Measurements from ENCODE around the gene TRIP4.

DNA sequence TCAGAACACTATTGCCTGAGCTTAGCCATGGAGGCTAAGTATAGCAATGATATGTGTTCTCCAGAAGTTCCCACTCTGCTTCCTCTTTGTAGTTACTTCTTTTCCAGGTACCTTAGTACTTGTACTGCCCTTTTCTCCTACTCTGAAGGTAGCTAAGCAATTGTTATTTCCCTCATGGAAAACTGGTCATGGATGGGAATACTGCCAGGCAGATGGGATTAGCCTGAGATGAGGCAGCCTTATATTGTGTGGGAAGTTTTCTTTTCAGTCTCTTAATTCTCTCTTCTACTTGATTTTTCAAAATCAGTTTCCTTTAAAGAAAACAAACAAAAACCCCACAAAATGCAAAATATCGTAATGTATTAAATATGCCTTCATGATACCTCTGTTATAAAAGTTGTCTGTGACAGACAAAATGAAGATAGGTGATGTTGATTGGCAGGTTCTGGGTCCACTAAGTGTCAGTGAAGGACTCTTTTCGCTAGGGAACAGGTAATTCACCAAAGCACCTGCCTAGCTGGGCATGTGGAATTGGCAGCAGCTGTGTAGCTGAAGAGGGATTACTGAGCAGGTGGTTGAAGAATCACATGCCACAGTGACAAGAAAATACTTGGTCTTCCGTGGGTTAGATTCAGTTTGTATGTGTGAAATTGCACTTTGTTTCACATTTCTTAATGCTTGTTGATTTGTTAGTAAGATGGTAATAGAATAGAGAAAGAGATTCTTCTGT lies 76.8 kb downstream of the TRIP4 start:
- TF ChIP-seq ZC3H4 (CRISPR knock-in tag; IDR thresholded peaks at IDR 0.05; ENCODE audit: borderline replicate concordance) (no peak), GATA2 (CRISPR knock-in tag; IDR thresholded peaks at IDR 0.05) (no peak), EZH2 (IDR thresholded peaks at IDR 0.05; ENCODE audit: borderline replicate concordance, low read depth, low read length) (no peak), NFXL1 (CRISPR knock-in tag; IDR thresholded peaks at IDR 0.05) (no peak), ZNF124 (CRISPR knock-in tag; IDR thresholded peaks at IDR 0.05) (no peak), EP300 (IDR thresholded peaks at IDR 0.05; ENCODE audit: low read length) (no peak), CBX1 (IDR thresholded peaks at IDR 0.05; ENCODE audit: low read depth) (no peak), ZNF143 (CRISPR knock-in tag; IDR thresholded peaks at IDR 0.05) (no peak), TCFL5 (CRISPR knock-in tag; conservative IDR thresholded peaks at IDR 0.05) (no peak), POLR2AphosphoS5 (IDR thresholded peaks at IDR 0.05; ENCODE audit: control insufficient read depth, insufficient read depth, low read depth, low read length) (no peak)
- TF ChIP-seq, protein P1, sequence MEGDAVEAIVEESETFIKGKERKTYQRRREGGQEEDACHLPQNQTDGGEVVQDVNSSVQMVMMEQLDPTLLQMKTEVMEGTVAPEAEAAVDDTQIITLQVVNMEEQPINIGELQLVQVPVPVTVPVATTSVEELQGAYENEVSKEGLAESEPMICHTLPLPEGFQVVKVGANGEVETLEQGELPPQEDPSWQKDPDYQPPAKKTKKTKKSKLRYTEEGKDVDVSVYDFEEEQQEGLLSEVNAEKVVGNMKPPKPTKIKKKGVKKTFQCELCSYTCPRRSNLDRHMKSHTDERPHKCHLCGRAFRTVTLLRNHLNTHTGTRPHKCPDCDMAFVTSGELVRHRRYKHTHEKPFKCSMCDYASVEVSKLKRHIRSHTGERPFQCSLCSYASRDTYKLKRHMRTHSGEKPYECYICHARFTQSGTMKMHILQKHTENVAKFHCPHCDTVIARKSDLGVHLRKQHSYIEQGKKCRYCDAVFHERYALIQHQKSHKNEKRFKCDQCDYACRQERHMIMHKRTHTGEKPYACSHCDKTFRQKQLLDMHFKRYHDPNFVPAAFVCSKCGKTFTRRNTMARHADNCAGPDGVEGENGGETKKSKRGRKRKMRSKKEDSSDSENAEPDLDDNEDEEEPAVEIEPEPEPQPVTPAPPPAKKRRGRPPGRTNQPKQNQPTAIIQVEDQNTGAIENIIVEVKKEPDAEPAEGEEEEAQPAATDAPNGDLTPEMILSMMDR (IDR thresholded peaks at IDR 0.05 in 2 of 3, conservative IDR thresholded peaks at IDR 0.05 in 1 of 3; ENCODE audit: insufficient read depth in 2 of 3, low read depth in 1 of 3, low read length in 3 of 3), result no peak
- TF ChIP-seq, protein P2, sequence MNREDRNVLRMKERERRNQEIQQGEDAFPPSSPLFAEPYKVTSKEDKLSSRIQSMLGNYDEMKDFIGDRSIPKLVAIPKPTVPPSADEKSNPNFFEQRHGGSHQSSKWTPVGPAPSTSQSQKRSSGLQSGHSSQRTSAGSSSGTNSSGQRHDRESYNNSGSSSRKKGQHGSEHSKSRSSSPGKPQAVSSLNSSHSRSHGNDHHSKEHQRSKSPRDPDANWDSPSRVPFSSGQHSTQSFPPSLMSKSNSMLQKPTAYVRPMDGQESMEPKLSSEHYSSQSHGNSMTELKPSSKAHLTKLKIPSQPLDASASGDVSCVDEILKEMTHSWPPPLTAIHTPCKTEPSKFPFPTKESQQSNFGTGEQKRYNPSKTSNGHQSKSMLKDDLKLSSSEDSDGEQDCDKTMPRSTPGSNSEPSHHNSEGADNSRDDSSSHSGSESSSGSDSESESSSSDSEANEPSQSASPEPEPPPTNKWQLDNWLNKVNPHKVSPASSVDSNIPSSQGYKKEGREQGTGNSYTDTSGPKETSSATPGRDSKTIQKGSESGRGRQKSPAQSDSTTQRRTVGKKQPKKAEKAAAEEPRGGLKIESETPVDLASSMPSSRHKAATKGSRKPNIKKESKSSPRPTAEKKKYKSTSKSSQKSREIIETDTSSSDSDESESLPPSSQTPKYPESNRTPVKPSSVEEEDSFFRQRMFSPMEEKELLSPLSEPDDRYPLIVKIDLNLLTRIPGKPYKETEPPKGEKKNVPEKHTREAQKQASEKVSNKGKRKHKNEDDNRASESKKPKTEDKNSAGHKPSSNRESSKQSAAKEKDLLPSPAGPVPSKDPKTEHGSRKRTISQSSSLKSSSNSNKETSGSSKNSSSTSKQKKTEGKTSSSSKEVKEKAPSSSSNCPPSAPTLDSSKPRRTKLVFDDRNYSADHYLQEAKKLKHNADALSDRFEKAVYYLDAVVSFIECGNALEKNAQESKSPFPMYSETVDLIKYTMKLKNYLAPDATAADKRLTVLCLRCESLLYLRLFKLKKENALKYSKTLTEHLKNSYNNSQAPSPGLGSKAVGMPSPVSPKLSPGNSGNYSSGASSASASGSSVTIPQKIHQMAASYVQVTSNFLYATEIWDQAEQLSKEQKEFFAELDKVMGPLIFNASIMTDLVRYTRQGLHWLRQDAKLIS (CRISPR knock-in tag; IDR thresholded peaks at IDR 0.05), result no peak
- TF ChIP-seq, protein P3, sequence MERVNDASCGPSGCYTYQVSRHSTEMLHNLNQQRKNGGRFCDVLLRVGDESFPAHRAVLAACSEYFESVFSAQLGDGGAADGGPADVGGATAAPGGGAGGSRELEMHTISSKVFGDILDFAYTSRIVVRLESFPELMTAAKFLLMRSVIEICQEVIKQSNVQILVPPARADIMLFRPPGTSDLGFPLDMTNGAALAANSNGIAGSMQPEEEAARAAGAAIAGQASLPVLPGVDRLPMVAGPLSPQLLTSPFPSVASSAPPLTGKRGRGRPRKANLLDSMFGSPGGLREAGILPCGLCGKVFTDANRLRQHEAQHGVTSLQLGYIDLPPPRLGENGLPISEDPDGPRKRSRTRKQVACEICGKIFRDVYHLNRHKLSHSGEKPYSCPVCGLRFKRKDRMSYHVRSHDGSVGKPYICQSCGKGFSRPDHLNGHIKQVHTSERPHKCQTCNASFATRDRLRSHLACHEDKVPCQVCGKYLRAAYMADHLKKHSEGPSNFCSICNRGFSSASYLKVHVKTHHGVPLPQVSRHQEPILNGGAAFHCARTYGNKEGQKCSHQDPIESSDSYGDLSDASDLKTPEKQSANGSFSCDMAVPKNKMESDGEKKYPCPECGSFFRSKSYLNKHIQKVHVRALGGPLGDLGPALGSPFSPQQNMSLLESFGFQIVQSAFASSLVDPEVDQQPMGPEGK (CRISPR knock-in tag; IDR thresholded peaks at IDR 0.05; ENCODE audit: borderline replicate concordance), result no peak

Measured in K562 (cell line).